Occipital lobe (tissue), 2 donors: ENCODE measurements around the gene TMEM18. TPM values are rescaled to one million over a fixed set of nuclear protein-coding genes. Genes with fewer than 3 reads are reported as not detected.
"Not testable (repeated sequence)": the region's sequence is repeated elsewhere in the genome, so short reads cannot be mapped to it uniquely, and the experiment has no call there.

Experiments
- DNase-seq: peaks from one replicate; lab custom pipeline; 2025; lab: John Stamatoyannopoulos, UW
- total RNA-seq: library from RNA; depleted of rRNA; stranded (reverse); fragments of >200 nt; gene quantifications from one replicate; pipeline ENCODE4 v1.2.3, GENCODE V29; 2014

Gene TMEM18
- total RNA-seq, 1 donor from 2014 or later = 19.8 TPM

GRCh38 chr2:693606-694005 lies 16.4 kb upstream of the TMEM18 start:
- no peak for DNase-seq

GRCh38 chr2:692767-693166 lies 15.6 kb upstream of the TMEM18 start:
- DNase-seq = no peak

GRCh38 chr2:691821-692761 lies 14.9 kb upstream of the TMEM18 start:
- no peak for DNase-seq

GRCh38 chr2:690799-691198 lies 13.6 kb upstream of the TMEM18 start:
- no peak for DNase-seq

- no peak for DNase-seq
Measured at GRCh38 chr2:689877-690510, 12.8 kb upstream of the TMEM18 start.

GRCh38 chr2:689237-689636 lies 12.0 kb upstream of the TMEM18 start:
- no peak for DNase-seq

GRCh38 chr2:688504-689076 lies 11.4 kb upstream of the TMEM18 start:
- no peak for DNase-seq

GRCh38 chr2:685421-685820 lies 8.2 kb upstream of the TMEM18 start:
- DNase-seq = no peak

- DNase-seq = not testable (repeated sequence)
Measured at GRCh38 chr2:684913-685312, 7.7 kb upstream of the TMEM18 start.

GRCh38 chr2:682226-682625 lies 5.0 kb upstream of the TMEM18 start:
- DNase-seq = no peak

GRCh38 chr2:681312-681711 lies 4.1 kb upstream of the TMEM18 start:
- no peak for DNase-seq

- DNase-seq = no peak
Measured at GRCh38 chr2:680496-680895, 3.3 kb upstream of the TMEM18 start.

GRCh38 chr2:678964-679363 lies 1.8 kb upstream of the TMEM18 start:
- DNase-seq = no peak

- no peak for DNase-seq
Measured at GRCh38 chr2:677959-678550, 849 bp upstream of the TMEM18 start.

- DNase-seq = peak; percentile 99
Measured at GRCh38 chr2:676647-677055, 555 bp downstream of the TMEM18 start.

GRCh38 chr2:675982-676646 lies 1.1 kb downstream of the TMEM18 start:
- DNase-seq = no peak

- DNase-seq = no peak
Measured at GRCh38 chr2:675460-675859, 1.7 kb downstream of the TMEM18 start.

- no peak for DNase-seq
Measured at GRCh38 chr2:675051-675450, 2.2 kb downstream of the TMEM18 start.

- DNase-seq = no peak
Measured at GRCh38 chr2:674321-674985, 2.8 kb downstream of the TMEM18 start.

- no peak for DNase-seq
Measured at GRCh38 chr2:673615-674320, 3.4 kb downstream of the TMEM18 start.
